Colon (tissue), 2 donors: ENCODE results near the gene SPNS3.

Experiments used
- FAIRE-seq: peaks from 2 replicates; lab custom pipeline; 2012; peaks lifted over from hg19 to GRCh38; lab: Jason Lieb, UNC
- donor health status: control.
- donor health status: control.

Gene SPNS3

DNA sequence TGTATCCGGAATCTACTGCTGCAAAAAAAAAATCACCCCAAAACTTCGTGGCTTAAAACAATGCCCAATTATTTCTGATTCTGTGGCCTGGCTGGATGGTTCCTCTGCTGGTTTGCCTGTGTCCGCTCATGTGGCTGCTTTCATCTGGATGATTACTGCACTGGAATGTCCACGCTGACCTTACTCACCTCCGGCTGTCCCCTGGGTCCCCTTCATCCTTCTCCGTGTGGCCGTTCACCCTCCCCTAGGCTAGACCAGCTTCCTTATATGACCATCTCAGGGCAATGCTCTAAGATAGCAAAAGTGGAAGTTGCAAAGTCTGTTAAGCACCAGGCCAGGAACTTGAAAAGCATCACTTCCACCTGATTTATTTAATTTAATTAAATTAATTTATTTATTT, 33.5 kb downstream of the SPNS3 start:
- no peak for FAIRE-seq

DNA sequence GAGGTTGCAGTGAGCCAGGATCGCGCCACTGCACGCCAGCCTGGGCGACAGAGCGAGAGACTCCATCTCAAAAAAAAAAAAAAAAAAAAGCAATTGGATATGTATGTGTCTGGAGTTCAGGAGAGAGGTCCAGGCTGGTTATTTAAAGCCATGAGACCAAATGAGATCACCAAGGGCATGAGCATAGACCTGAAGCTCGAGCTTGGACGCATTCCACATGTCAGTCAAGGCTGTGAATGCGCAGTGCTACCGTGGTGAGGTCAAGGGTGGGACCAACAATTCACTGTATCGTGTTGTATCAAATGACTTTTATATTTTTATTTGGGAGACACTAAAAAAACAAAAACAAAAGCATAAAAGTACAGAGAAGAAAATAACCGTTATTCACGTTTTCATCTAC, 35.8 kb downstream of the SPNS3 start:
- no peak for FAIRE-seq

DNA sequence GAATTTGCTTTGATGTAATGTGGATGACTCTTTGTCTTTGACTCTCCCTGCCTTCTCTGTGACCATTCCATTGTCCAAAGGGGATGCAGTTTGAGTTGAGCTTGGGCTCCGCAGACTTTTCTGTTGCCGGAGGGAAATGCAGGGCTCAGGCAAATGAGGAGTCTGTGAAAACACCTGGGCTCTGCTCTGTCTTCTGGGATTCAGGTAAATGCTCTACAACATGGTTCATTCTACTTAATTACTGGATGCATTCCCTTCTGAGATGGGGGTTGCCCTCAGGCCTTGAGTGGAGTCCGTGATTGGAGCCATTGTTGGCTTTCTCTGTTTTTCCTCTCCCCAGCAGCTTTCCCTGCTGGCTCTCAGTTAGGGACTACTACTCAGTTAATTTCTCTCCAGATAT, 38.5 kb downstream of the SPNS3 start:
- FAIRE-seq = no peak

DNA sequence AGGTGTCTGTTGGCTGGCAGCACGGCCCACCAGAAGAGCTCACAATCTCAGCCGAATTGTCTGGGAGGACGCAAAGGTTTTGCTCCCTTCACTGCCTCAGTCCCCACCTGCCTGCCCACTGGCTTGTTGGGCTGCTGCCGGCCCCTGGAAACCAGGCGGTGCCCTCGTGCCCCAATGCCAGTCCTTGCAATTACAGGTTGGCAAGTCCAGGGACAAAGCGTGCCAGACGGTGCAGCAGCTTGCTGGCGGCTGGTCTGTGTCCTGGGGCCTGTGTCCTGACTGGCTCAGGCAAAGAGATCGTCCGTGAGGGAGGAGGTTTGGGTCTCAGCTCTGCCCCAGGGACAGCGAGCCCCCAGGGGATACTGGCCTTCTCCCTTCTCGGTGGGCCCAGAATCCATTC, 40.4 kb downstream of the SPNS3 start:
- FAIRE-seq = no peak

DNA sequence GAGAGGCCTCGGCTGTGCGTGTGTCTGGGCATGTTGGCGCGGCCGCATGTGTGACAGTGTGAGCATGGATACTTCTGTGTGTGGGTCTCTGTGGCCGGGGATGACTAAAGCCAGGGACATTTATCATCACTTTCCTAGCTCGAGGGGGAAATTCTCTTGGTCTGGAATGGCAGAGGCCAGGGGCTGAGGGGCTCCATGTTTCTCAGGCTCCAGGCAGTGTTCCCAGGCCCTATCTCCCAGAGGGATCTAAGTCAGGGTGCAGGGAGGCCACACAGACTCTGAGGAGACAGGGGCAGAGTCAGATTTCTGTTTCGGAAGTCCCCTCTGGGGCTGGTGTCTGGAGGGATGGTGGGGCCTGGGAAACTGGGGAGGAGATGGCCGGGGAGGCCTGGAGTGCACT, 41.3 kb downstream of the SPNS3 start:
- no peak for FAIRE-seq

DNA sequence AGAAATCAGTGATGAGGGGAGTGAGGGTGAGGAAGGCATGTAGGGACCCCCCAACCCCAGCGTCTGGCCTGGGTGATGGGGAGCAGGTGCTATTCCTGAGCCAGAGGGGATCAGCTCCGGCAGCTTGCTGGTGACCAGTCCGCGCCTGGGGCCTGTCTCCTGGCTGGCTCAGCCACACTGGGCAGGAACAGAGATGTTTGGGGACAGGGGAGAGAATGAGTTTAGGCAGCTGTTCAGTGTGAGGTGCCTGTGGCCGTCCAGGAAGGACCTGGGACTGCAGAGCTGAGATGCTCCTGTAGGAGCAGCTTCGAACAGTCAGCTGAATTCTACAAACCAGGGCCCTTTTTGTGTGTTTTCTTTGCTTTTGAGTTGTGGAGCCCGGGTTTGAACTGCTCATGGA, 41.7 kb downstream of the SPNS3 start:
- FAIRE-seq = no peak

DNA sequence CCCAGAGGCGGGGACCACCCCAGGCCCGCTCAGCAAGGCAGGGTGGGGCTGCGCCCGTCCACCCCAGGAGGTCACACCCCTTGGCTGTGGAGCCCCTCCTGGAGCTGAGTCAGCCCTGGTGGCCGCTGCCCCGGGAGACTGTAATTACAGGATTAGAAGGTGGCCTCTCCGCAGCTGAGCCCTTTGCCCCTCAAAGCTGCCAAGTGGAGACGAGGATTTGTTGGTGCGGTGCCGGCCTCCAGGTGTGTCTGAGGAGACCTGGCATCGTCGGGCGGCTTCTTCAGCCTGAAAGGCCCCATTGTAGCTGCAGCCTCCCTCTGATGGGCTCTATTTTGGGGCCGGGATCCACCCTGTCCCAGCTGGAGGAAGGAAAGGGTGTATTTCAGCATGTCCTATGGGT, 42.3 kb downstream of the SPNS3 start:
- FAIRE-seq = no peak

DNA sequence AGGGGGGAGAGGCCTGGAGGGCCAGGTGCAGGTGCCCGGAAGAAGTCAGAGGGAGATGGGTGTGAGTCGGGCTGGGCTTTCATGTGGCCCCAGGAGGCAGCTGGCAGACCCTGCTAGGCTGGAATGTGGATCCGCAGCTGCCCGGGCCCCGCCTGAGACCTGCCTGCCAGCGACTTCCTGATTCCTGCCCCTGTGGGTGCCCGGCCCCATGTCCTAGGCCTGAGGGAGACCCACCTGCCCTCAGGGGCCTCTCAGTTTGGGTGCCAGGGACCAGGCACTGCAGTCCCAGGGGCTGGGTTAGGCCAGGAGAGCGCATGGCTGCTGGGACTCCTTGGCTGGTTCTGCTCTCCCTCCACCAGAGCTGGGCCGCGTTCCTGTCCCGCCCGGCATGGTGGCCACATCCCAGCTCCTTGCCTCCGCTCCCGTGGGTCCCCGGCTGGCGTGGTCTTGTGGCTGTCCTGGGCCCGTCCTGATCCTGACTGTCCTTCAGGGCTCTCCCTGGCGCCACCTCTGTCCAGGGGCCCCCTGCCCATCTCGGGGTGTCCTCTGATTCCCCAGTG, 42.9 kb downstream of the SPNS3 start:
- FAIRE-seq = no peak

DNA sequence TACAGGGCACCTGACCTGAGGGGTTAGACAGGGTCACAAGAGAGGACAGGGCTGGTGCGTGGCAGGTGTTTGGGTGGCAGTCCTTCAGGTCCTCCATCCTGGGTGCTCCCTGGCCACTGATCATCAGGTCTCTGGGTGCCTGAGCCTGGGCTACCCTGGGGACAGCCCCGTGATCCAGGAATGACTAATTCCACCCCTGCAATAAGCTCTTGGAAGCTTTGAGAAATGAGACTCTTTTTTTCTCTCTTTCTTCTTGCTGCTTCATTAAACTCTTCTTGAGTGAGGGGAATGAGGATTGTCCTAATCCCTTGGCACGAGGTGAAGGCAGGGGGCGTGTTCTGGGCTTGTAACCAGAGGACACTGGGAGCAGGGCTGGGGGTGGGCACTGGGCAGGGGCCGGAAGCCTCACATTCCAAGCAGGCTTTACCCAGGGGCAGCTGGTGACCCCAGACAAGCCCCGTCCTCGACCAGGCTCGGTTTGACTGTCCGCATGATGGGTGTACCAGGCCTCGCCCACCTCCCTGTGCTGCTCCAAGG, 43.6 kb downstream of the SPNS3 start:
- FAIRE-seq = no peak

DNA sequence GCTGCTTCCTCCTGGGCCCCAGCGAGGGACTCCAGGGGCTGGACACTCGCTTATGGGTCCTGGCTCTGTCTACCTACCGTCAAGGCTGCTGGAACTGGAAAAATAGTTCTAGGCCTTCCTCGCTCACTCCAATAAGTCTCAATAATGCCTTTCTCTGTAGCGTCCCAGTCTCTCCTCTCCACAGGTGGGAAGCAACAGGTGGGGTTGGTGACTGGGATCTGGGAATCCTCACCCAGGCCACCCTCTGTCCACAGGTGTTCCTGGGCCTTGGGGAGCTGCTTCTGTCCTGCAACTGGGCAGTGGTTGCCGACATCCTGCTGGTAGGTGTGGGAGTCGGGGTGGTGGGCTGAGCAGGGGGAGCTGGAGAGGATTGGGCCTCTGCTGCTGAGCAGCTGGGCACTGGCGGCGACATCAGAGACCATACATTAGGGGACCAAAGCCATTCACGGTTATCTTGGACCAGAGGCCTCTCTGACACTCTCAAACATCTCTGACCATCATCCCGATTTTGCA, 44.6 kb downstream of the SPNS3 start:
- no peak for FAIRE-seq

DNA sequence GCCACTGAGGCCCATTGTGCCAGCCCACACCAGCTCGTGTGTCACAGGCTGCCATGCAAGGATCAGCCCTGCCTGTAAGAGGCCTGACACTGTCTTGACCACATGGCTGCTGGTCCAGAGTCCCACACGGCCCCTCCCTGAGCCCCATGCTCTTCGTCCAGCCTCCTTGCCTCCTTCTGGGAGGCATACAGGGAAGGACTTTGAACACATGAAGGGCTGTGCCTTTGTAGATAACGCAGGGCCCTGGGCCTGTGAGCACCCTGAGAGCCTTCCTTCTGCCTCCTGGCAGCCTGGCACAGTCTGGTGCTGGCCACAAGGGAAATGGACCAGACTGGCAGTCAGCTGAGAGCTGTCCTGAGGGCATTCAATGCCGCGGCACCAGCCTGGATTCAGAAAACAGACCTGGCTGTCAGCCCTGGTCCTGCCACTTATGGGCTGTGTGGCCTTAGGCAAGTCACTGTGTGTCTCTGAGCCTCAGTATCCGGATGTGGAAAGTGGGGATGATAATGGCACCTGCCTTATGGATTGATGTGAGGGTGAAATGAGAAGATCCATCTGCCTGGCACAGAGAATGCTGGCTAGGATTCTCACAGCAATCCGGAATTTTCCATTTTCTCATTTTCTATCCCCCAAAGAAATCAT, 45.7 kb downstream of the SPNS3 start:
- FAIRE-seq = no peak

DNA sequence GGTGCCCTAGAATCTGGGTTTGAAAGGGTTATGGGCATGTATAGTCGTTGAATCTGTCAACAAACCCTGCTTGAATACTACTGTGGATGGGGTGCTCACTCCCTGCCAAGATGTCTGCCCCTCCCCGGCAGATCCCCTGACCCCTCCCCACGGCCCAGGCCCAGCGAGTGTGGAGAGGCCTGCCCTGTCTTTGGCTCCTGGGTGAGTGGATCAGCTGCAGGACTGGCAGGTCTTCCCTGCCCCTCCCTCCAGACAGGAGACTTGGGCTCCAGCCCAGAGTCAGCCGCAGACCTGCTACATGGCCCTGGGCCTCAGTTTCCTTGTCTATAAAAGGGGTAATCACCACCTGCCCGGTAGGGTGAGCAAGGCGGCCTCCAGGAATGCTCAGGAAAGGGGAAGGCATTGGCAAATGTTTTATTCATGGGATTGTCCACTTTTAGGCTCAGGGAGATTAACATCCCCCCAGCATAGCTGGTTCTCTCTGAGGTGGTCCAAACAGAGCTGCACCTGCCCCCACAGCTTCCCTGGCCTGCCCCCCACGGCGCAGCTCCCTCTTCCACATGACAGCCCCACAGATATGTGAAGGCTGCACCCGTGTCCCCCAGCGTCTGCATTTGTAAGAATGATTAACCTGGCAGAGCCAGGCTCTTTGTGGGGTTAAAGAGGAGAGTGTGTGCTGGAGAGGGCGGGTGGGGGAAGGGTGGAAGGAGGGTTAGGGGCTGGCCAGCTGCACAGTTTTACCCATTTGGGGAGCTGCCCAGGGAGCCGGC, 46.4 kb downstream of the SPNS3 start:
- FAIRE-seq = no peak

DNA sequence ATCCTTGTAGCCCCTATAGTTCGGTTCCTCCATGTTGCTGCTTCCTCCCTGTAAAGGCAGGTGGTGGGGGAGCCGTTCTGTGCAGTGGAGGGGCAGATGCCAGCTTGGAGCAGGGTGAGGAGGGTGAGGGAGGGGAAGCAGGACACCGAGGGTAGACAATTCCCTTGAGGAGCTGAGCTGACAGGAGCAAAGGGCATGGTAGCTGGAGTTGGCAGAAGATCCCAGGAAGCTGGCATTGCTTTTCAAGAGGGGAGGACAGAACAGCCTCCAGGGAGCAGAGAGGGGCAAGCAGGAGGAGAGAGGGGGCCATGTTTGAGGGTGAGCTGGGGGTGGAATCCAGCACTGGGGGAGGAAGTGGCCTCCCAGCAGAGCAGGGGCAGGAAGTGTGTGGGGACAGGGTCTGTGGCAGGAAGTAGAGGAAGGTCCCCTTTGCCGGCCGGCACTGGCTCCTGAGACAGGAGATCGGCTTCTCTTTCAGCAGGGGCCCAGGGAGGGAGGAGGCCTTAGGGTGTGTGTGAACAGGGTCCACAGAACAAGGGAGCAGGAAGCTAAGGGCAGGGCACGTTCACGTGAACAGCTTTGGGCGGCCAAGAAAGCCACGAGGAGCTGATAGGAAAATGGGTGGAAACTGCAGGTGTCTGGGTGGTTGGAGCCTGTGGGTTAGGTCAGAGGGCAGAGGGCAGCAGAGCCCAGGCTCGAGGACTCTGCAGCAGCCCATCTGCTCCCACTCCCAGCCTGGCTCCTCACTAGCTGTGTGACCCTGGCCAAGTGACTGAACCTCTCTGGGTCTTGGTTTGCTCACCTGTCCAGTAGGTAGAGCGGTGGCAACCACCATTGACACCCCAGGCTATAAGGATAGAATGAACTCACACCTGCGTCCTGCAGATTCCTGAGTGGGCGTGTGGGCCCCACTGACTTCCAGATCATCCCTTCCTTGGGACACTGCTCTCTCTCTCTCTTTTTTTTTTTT, 47.5 kb downstream of the SPNS3 start:
- FAIRE-seq = no peak

DNA sequence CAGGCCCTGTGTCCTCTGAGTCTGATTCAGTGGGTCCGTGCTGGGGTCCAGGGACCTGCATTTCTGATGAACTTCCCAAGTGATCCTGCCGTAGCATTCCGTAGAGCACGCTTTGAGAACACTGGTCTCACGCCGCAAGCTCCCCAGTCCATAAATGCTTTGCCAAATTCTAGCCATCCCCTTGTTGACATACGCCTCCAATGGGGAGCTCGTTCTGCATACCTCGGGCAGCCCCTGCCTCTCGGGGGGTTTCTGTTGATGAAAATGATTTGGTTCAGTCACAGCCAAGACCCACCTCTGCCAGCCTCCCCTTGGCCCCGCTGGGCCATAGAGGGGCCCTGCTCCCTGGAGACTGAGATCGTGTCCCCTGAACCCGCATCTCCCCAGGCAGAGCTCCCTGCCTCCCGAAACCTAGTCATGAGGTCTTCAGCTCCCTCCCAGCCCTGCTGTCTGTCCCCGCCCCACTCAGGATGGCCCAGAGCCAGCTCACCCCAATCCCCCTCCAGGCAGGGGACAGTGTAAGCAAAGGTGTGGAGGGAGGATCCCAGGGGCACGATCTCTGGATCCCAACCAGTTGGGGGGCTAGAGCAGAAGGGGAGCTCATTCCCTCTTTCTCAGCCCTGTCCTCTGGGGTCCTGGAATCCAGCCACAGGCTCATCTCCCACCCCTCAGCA, 48.7 kb downstream of the SPNS3 start:
- FAIRE-seq = no peak

DNA sequence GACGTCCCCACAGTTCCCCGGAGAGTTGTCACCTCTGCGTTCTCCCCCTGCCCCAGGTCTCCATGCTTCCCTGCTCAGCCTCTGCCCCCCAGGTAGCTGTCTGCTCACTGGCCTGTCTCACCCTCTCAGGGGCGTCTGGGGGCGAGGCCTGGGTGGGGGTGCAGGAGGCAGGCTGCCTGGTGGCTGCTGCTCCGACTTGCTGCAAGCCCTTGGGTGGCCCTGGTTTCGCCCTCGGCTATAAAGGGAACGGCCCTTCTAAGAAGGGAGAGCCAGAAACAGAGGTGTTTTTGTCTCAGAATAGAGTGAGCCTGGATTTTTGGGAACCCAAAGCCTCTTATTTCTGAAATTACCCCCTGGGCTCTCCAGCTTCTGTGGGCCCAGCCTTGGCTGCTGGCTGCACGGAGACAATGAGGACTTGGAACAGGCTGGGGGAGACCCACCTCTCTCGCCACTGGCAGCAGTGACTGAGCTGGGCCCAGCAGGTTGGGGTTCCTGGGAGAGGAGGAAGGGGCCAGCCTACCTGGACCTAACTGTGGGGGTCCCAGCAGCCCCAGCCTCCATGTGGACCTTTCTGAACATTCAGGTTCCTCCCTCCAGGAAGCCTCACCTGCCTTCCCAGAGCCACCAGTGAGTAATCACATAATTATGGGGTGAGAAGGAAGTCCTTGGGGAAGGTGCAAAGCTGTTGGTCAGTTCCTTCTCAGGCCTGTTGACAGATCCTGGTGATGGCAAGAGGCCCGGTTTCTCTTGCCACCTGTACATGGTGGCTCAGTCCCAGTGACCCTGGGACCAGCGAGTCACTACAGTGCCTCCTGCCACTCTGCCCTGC, 49.5 kb downstream of the SPNS3 start:
- FAIRE-seq = no peak

DNA sequence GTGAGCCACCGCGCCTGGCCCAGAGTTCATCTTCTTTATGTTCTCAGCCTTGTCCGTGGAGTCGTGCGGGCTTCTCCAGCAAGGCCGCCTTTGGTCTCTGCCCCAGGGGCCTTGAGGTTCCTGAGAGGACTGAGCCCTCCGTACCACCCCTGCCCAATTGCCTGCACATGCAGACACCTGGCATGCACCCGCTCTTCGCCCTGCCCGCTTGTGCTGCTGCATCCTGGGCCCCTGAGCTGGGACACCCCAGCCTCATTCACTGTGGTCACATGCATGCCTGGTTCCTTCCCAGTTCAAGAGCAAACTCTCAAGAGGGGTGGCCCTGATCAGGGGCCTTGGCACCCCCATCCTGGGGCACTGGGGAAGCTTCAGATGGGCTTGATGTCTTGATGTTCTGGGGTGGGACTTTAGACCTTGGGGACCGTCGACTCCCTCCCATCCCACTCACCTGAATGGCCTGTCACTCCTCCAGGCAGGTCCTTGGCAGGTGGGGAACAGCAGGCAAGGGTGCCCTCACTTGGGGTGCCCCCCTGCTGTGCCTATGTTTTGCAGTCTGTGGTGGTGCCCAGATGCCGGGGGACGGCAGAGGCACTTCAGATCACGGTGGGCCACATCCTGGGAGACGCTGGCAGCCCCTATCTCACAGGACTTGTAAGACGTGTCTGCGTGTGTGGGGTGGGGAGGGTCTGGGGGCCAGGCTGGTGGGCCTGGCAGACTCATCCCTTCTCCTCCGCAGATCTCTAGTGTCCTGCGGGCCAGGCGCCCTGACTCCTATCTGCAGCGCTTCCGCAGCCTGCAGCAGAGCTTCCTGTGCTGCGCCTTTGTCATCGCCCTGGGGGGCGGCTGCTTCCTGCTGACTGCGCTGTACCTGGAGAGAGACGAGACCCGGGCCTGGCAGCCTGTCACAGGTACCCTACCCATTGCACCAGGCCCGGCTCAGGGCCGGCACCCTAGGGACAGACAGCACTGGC, 52.2 kb downstream of the SPNS3 start:
- FAIRE-seq = no peak

DNA sequence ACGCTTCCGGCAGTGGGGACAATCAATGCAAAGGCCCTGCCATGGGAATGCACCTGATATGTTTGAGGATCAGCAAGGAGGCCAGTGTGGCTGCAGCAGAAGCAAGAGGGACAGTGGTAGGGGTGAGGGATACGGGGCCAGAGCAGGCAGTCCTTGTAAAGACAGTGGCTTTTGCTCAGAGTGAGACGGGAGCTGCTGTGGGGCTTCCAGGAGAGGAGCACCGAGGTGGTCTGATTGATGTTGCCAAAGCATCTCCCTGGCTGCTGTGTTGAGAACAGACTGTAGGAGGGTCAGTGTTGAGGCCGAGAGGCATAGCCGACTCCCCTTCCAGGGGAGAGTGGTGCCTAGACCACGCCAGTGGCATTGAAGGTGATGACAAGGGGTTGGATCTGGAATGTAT, 53.6 kb downstream of the SPNS3 start:
- no peak for FAIRE-seq

DNA sequence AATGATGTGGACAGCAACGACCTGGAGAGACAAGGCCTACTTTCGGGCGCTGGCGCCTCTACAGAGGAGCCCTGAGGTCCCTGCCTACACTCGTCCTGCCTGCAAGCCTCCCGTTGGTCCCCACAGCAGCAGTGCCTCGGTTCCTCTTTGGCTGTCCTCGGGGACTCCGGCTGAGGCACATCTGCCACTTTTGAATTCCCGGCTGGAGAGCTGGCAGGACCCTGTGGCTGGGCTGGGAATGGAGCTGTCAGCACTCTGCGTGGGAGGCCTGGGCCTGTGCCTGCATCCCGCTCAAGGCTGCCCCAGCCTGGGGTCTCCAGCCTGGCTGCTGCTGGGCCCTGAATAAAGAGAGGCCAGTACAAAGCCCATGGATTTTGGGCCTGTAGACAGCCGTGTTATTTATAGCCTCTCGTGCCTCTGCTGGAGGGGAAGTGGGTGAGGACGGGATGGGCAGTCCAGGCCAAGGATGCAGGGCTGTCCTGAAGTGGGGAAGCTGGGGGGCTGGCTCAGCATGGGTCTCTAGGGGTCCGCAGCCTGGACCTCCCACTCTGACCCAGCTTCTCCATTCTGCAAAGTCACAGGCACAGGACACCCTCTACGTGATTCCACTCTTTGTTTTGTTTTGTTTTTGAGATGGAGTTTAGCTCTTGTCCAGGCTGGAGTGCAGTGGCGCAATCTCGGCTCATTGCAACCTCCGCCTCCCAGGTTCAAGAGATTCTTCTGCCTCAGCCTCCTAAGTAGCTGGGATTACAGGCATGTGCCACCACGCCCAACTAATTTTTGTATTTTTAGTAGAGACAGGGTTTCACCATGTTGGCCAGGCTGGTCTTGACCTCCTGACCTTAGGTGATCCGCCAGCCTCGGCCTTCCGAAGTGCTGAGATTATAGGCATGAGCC, 54.3 kb downstream of the SPNS3 start:
- FAIRE-seq = no peak
